NCI-H1930 (cell line): Measurements from ENCODE around the gene EXTL1.

Source experiments
- DNase-seq, 2 experiments: peaks; one replicate each; lab custom pipeline; 2025; lab: John Stamatoyannopoulos, UW

The EXTL1 gene

DNA sequence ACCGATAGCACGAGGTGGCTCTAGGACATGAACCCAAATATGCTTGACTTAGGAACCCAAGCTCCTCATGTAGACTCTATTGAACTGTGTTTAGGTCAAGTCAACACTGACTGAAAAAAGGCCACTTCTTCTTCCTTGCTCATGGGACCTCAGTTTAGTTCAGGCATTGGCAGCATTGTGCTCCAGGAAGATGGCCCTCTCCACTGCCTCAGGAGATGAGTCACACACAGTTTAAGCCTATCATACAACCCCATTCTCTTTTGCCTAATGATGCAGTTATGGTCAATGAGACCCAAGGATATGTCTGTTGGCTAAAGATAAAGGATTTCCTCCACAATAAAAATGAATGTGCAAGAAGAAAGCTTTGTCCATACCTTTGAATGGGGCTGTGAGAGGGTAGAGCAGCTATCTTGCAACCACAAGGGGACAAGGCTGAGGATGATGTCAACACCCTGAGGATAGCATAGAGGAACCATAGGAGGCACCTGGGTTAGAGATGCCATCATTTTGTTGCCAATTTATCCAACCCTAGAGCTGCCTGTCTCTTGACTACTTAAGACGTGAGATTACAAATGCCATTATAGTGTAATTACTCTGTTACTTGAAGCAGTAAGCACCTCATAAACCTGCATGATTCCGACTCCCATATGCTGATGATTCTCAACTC lies 48.9 kb downstream of the EXTL1 start:
- no peak for DNase-seq

DNA sequence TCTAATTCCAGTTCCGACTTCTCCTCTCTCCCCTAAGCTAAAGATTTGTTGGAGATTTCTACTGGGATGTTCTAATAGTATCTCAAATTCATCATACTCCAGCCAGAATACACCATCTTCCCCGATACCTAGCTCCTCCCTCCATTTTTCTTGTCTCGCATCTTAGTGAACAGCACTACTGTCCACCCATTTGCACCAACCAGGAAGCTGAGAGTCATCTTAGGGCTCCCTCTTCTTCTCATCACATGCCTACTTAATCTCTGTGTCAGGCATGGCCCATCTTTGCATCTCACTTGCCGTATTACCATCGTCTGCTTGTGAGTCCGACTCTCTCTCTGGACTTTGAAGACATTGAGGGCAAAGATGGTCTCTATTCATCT lies 49.4 kb downstream of the EXTL1 start:
- no peak for DNase-seq

DNA sequence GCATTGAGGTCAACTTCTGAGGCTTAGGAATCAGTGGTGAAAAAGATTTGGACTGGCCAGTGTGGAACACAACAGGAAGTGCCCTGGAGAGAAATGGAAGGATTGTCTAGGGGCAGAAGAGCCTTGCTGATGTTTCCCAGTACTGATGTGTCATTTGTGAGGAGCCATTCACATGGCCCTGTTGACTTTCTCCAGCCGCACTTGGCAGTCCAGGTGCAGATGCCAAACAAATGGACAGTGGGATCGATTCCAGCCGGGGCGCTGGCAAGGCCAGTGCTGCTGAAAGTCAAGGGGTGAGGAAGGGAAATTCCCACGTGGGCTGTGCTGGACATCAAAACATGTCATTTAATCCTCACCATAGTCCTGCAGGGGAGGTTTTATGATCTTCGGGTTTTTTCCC lies 50.7 kb downstream of the EXTL1 start:
- no peak for DNase-seq

DNA sequence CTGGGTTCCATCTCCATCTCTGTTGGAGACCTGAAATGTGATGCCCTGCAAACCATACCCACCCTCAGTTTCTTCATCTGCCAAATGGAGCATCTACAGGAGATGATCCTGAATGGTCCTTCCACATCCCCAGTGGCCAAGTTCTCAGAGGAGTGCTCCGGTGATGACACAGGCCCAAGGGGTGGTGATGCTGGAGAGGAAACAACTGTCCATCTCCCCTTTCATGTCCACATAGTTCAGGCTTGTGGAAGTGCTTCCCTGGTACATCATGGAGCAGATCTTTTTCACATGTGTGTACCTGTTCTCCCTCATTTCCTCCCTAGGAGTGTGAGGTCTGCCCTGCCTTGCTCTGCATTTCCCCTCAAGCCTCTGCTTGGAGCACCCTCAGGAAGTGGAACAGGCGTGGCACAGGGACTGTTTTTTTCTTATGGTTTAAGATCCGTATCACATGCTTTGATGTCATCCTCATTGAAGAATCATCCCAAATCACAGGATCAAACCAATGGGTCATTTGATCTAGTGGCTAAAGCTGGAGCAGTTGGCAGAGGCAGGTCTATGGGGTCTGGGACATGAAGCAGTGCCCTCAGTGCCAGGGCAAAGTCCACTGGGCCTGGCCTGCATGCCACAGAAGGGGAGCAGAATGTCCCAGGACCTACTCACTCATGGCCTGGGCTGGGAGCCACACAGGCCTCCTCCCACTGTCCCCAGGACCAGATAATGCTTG lies 54.0 kb downstream of the EXTL1 start:
- no peak for DNase-seq

DNA sequence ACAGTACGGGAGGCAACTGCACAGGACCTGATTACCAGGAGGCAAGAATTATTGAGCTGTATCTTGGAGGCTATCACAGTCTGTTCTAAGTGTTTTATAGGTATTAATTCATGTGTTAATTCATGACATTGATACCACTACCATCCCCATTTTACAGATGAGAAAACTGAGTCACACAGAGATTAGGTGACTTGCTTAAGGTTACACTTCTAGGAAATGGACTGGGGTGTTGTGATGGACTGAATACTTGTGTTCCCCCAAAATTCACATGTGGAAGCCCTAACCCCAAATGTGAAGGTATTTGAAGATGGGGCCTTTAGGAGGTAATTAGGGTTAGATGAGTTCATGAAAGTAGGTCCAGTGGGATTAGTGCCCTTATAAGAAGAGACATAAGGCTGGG lies 55.9 kb downstream of the EXTL1 start:
- no peak for DNase-seq

DNA sequence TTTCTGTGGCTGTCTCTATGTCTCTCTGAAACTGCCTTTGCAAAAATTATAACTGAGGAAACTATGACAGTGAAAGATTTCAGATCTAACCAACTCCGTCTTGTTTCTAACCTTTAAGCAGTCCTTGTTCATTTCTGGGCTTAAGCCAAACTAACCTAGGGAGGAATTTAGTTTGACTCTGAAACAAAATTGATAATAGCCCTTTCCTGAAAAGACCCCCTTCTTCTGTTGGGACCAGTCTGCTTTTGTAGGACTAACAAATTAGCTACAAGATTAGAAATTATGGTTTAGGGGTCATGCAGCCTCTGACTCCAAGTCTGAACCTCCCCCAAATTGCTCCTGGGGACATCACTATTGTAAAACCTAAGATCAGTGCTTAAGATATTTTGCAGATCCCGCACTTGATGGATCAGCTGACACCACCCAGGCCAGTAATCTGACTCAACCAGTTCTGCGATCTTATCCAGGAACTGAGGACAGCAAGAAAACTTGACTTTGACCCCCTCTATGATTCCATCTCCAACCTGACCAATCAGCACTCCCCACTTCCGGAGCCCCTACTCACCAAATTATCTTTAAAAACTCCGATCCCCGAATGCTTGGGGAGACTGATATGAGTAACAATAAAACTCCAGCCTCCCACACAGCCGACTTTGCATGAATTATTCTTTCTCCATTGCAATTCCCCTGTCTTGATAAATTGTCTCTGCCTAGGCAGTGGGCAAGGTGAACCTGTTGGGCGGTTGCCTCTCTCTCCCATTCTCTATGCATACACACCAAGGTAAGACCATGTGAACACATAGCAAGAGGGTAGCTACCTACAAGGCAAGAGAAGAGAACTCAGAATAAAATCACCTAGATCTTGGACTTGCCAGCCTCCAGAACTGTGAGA lies 57.0 kb downstream of the EXTL1 start:
- no peak for DNase-seq

DNA sequence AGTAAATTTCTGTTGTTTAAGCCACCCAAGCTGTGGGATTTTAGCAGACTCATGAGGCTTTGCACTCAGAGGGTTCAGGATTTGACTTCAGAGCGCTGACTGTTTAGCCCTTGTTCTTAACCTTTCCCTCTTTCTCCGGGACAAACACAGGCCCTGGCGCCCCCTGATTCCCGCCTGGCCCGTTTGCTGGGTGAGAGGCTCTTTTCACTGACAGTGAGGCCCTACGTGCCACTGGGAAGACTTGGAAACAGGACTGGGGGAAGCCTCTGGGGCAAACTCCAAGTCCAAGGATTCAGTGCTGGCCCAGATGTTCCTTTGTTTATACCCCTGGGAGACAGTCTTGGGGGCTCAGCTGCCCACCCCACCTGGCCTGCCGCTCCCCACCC lies 57.6 kb downstream of the EXTL1 start:
- DNase-seq, result no peak

DNA sequence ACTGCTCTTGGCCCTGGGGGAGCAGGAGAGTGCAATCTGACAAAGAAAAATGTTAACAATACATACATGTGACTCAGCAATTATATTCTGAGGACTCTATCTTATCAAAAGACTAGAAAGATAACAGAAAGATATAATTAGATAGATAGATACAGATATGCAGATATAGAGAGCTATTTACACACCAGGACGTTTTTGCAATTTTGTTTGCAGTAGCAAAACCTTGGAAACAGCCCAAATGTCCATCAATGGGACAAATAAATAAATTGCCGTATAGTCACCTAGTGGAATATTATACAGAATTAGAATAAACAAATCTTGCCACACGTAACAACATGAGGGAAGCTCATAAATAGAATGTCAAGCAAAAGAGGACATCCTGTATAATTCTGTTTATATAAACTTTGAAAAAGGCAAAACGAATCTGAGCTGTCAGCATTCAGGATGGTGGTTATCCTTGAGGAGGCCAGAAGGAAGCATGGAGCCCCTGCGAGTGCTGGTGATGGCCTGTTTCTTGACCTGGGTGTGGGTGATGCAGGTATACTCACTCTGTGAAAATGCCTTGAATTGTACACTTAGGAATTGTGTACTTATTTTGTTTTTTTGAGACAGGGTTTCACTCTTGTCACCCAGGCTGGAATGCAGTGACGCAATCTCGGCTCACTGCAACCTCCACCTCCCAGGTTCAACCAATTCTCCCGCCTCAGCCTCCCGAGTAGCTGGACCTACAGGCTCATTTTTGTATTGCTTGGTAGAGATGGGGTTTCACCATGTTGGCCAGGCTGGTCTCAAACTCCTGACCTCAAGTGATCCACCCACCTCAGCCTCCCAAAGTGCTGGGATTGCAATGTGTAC lies 58.6 kb downstream of the EXTL1 start:
- DNase-seq, result no peak

DNA sequence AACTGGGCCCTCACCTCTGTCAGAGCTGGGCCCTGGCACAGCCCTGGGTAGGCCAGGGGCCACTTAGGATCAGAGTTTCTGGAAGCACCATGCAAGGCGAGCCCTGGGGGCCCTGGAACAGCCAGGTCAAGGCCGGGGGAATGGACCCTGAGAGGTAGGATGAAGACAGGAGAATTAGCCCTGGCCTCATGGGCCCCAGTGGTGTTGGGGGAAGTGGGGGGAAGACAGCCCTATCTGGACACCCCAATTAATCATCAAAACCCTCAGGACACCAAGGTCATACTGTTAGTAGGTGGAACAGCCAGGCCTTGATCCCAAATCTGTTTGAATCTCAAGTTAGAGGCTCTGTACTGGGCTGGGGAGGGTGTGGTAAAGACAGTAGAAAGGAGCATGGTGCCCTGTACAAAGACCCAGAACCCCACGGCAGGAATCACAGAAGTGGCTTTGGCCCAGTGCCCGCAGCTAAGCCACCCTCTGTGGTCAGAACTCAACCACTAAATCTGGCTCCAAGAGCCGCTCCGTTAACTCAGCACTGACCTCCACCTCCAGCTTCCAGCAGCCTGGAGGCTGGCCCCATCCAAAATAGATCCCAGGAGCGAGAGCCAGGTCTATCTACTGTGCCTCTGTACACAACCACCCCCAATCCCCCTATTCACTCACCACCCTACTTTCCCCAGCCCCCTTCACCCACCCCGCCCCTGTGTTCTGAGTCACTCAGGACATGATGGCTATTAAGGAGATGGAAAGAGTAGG lies 59.9 kb downstream of the EXTL1 start:
- no peak for DNase-seq

DNA sequence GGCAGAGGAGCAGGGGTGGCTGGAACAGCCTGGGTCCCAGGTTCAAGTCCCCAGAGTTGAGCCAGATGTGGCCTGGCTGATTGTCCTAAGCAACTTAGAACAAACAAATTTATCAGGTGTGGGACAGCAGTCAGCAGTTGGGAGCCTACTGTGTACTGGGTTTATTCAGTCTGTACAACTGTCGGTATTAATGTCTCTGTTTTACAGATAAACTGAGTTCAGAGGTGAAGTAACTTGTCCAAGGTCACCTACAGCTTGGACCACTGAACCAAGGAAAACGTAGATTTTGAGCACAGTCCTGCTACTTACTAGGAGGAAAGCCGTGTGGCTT lies 60.4 kb downstream of the EXTL1 start:
- DNase-seq, result no peak

DNA sequence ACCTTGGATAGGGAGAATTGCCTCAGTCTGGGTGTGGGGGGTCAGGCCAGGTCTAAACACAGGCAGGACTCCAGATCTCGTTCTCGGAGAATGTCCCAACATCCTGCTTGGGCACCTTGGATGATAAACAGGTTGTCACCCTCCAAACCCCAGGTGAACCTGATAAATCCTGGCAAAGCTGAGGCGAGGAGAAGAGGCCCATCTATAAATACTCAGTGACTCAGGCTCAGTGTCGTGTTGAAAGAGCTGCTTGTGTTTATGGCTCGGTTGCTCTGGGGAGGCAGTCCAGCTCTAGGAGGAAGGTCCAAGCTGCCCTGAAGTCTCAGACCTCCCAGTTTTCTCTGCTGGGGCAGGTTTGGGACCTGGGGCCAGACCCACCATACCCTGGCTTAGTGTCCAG lies 61.6 kb downstream of the EXTL1 start:
- no peak for DNase-seq

DNA sequence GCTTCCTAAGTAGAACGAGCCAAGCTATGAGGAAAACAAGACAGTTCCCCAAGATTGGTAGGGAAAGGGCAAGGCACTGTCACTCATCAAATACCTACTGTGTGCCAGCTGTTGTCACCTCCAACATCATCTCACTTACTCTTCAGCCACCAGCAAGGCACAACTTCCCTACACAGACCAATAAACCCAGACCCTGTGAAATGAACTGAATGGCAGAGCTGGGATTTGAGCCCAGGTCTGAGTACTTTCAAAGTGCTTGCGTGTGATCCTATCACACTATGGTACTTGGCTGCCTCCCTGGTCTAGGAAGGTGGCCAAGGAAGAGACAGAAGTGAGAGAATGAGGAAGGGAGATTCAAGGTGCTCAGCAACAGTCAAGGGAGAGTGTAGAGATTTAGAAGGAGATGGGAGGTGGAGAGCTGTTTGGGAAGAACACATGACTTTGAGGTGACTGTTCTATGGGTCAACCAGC lies 62.6 kb downstream of the EXTL1 start:
- DNase-seq, result no peak

DNA sequence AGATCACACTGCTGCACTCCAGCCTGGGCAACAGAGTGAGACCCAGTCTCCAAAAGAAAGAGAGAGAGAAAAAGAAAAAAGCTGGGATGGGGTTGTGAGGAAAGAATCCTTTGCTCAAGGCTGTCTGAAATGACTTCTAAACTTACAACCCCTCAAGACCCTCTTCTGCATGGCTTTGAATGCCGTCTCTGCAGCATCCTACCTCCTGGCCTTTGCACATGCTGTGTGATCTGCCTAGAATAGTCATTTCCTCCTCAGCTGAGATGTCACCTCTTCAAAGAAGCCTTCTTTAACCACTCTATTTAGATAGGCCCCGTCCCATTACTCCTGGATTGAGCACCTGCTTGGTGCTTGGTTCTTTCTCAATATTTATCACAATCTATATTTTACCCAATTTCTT lies 63.3 kb downstream of the EXTL1 start:
- no peak for DNase-seq
